ENCODE measurements around the gene NYAP1. TPM values are rescaled to one million over a fixed set of nuclear protein-coding genes. Genes with fewer than 3 reads are reported as not detected.

The NYAP1 gene
- total and polyA plus RNA-seq, 2 of the 8 experiments (the other 6 are each of a cell fraction or from before 2014, with no cell fraction given), result 1.9 to 4.6 TPM

- TF ChIP-seq TCF12 (IDR thresholded peaks at IDR 0.05; ENCODE audit: low read depth, low read length) (0 out of 2 replicates have a peak, but pooled peaks have one; percentile 43), GABPA (IDR thresholded peaks at IDR 0.05; ENCODE audit: borderline replicate concordance, insufficient read depth, low read length) (peak; percentile 44; the same call in 1 of the 2 replicates)
Observed at GRCh38 chr7:100465702-100466311, 17.9 kb upstream of the NYAP1 start (continued).

Data from H1 (cell line).